Ascending aorta (tissue), 2 donors: ENCODE data around the gene PGGHG. TPM values are rescaled to one million over a fixed set of nuclear protein-coding genes. Genes with fewer than 3 reads are reported as not detected.

Experiments
- DNase-seq, 2 donors: peaks; one replicate each; pipeline ENCODE4 v3.0.0-alpha.2; 2019; ENCODE audit warnings: low spot score in 2 of 2
- H3K27ac ChIP-seq, 2 donors: fragments of 200-600 bp; sonication (generic); one replicate each; pipeline ENCODE4 v1.5.1; 2016 to 2017; ENCODE audit warnings: mild to moderate bottlenecking in 1 of 2
- H3K27me3 ChIP-seq: fragments of 200-600 bp; sonication (generic); one replicate; pipeline ENCODE4 v1.5.1; 2017
- H3K36me3 ChIP-seq, 2 donors: fragments of 200-600 bp; sonication (generic); one replicate each; pipeline ENCODE4 v1.5.1; 2016
- H3K4me1 ChIP-seq, 2 donors: fragments of 200-600 bp; sonication (generic); one replicate each; pipeline ENCODE4 v1.5.1; 2016 to 2017; ENCODE audit warnings: mild to moderate bottlenecking in 1 of 2
- H3K4me3 ChIP-seq, 2 donors: fragments of 200-600 bp; sonication (generic); one replicate each; pipeline ENCODE4 v1.5.1; 2016 to 2017; ENCODE audit warnings: mild to moderate bottlenecking in 1 of 2
- H3K9me3 ChIP-seq, 2 donors: fragments of 200-600 bp; sonication (generic); one replicate each; pipeline ENCODE4 v1.5.1; 2016
- intact Hi-C: fragments of 100-400 bp; cut with DNase I; formaldehyde crosslinking; loops from one replicate; pipeline ENCODE4 v1.15.1; 2023
- total RNA-seq: library from RNA; depleted of rRNA; stranded (reverse); fragments of >200 nt; gene quantifications from one replicate; pipeline ENCODE4 v1.1.0, GENCODE V29; 2016
- TF ChIP-seq, protein P1 (sequence below), 3 experiments: fragments of 200-600 bp in 2 of 3; fragments of 450-650 bp in 1 of 3; sonication (generic) in 2 of 3; IDR thresholded peaks; one replicate each; pipeline ENCODE4 v1.5.1; 2016 to 2019; ENCODE audit warnings: antibody characterized with exemption in 3 of 3, mild to moderate bottlenecking in 1 of 3, moderate library complexity in 1 of 3

The PGGHG gene
- total RNA-seq, result 155 TPM

DNA sequence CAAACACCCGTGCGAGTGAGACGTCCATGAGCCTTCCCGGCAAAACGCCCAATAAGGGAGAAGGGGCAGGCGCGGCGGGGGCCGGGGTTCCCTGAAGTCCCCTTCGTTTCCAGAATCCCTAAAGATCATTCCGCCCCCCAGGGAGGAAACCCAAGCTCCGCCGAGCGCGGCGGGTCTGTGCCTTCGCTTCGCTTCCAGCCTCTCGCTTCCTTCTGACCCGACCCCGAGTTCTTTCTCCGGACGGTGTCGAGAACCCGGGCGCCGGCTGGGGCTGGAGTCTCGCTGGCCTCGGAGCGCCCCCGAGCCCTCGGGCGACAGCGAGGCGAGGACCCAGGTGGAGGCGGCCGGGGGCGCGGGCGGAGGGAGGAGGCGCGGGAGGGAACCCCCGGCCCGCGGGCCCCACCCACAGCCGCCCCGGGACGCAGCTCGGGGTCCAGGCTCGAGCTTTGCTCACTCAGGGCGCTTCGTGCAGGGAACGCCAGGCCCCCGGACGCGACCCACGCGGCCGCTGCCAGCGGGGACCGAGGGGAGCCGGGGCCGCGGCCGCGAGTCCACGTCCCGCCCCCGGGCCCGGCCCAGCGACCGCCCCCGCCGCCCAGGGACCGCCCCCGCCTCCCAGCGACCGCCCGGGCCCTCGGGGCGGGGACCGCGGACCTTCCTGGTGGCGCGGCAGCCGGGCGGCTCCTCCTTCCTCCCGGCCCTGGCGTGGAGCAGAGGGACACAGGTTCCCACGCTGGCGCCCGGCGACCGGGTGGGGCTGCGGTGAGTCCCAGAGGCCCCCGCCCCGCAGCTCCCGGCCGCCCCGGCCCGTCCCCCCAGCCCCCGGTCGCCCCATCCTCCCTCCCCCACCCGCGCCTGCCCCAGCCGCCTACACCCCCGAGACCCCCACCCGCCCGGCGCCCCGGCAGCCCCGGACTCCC lies at the start of gene PGGHG:
Gene PGGHG, plus strand, starts transcription at position 649 of the 920 bp plus-strand sequence. CDS start 691 bp downstream, outside the sequence.
- Histone ChIP-seq H3K27ac (peak within 1 kb of the TSS; percentile 57 to 59), H3K9me3 (no peaks in the 10 kb centered on the region), H3K36me3 (peaks cover under 1 to 5% of the 10 kb centered on the region in 2 donors), H3K27me3 (peaks cover 4% of the 10 kb centered on the region), H3K4me1 (peaks cover 8 to 14% of the 10 kb centered on the region in 2 donors), H3K4me3 (peak within 1 kb of the TSS; percentile 69 to 97)
- intact Hi-C loops, result loop anchor here (2.0 kb wide), 1 partner anchor 52 kb away; the partner anchor contains the start of genes PSMD13 and SIRT3
- DNase-seq, result peak in 1 of 2 donors; percentile 87
- TF ChIP-seq, protein P1, sequence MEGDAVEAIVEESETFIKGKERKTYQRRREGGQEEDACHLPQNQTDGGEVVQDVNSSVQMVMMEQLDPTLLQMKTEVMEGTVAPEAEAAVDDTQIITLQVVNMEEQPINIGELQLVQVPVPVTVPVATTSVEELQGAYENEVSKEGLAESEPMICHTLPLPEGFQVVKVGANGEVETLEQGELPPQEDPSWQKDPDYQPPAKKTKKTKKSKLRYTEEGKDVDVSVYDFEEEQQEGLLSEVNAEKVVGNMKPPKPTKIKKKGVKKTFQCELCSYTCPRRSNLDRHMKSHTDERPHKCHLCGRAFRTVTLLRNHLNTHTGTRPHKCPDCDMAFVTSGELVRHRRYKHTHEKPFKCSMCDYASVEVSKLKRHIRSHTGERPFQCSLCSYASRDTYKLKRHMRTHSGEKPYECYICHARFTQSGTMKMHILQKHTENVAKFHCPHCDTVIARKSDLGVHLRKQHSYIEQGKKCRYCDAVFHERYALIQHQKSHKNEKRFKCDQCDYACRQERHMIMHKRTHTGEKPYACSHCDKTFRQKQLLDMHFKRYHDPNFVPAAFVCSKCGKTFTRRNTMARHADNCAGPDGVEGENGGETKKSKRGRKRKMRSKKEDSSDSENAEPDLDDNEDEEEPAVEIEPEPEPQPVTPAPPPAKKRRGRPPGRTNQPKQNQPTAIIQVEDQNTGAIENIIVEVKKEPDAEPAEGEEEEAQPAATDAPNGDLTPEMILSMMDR (IDR thresholded peaks at IDR 0.05), result no peak

DNA sequence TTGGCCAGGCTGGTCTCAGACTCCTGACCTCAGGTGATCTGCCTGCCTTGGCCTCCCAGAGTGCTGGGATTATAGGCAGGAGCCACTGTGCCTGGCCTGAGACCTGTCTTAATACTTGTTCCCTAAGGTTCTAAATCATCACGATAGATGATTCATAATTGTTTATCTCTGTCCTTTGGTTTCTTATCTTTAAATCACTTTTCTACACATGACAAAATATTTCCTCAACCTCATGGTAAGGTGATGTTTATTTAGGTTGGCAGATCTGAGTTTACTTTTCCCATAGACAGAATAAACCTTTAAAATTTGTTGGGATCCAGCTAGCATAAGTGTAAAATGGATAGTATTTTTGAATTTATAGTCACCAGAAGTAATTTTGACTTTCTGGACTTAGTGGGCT lies 48.6 kb upstream of the PGGHG start:
- Histone ChIP-seq H3K4me1 (peaks cover 3 to 9% of the 10 kb centered on the region in 2 donors), H3K4me3 (no peak overlapping the region), H3K36me3 (peaks cover 38 to 39% of the 10 kb centered on the region in 2 donors), H3K9me3 (no peaks in the 10 kb centered on the region), H3K27ac (no peak overlapping the region), H3K27me3 (no peaks in the 10 kb centered on the region)
- intact Hi-C loops, result no loop called here
- no peak for DNase-seq
- TF ChIP-seq, protein P1 (IDR thresholded peaks at IDR 0.05), result no peak

DNA sequence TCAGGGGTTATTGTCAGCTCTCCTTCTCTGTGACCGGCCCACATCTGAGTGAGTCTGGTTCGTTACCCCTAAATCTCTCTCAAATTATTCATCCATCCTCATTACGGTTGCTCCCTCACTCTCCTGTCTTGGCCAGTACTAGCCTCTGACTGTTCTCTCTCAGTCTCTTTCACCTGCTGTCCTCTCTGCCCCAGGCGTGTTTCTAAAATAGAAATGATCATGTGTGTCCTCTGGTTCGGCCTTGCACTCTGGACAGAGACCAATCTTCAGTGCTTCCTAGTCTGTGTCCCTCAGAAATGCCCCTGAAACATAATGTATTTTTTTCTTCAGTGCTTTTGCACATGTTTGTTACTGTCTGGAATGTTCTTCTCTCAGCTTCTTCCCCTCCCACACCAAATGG lies 47.3 kb upstream of the PGGHG start:
- DNase-seq, result no peak
- intact Hi-C loops, result no loop called here
- TF ChIP-seq, protein P1 (IDR thresholded peaks at IDR 0.05), result no peak
- H3K9me3 ChIP-seq, result no peaks in the 10 kb centered on the region
- H3K4me1 ChIP-seq, result peaks cover 3 to 8% of the 10 kb centered on the region in 2 donors
- peaks cover 46 to 51% of the 10 kb centered on the region in 2 donors for H3K36me3 ChIP-seq
- no peak overlapping the region for H3K27ac ChIP-seq
- H3K4me3 ChIP-seq, result no peak overlapping the region
- no peaks in the 10 kb centered on the region for H3K27me3 ChIP-seq

DNA sequence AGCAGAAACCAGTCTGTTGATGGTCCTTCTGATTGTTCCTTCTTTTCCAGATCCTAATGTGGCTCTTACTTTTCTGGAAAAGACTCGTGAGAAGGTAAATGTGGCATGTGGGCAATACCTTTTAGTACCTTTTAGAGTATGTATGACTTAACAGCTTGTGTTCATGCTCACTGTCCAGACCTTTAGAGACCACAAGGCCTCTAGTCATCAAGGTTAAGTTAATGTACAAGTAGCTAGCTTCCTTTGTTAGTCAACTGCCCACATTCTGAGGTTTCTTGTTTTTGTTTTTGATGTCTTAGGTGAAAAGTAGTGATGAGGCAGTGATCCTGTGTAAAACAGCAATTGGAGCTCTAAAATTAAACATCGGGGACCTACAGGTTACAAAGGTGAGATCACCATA lies 44.5 kb upstream of the PGGHG start:
- Histone ChIP-seq H3K27ac (no peak overlapping the region), H3K27me3 (no peaks in the 10 kb centered on the region), H3K4me3 (no peak overlapping the region), H3K9me3 (no peaks in the 10 kb centered on the region), H3K36me3 (peaks cover 73 to 78% of the 10 kb centered on the region in 2 donors), H3K4me1 (no peaks in the 10 kb centered on the region)
- TF ChIP-seq, protein P1 (IDR thresholded peaks at IDR 0.05), result no peak
- intact Hi-C loops, result no loop called here
- DNase-seq, result no peak

DNA sequence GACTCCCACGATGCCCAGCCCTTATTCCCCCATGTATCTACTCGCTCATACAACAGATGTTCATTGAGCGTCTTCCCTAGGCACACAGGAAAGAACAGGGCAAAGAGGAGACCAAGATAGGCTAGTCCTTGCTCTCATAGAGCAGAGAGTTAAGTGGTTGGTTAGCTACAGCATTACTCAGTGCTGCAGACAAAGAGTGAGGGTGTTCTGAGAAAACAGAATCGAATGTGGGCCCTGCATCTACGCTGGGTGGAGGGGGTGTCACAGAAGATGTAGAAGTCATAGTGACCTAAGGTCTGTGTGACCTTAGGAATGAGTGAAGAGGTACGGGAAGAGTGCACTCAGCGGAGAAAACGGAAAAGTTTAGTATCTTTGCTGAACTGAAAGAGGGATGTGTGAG lies 39.9 kb upstream of the PGGHG start:
- Histone ChIP-seq H3K9me3 (no peaks in the 10 kb centered on the region), H3K4me3 (no peak overlapping the region), H3K36me3 (peaks cover 63 to 85% of the 10 kb centered on the region in 2 donors), H3K27ac (no peak overlapping the region), H3K27me3 (no peaks in the 10 kb centered on the region), H3K4me1 (no peaks in the 10 kb centered on the region)
- TF ChIP-seq, protein P1 (IDR thresholded peaks at IDR 0.05), result no peak
- no peak for DNase-seq
- intact Hi-C loops, result no loop called here
